SK-N-SH (cell line): ENCODE data around the gene PRM3. TPM values are rescaled to one million over a fixed set of nuclear protein-coding genes. Genes with fewer than 3 reads are reported as not detected.

ENCODE experiments used
- CTCF ChIA-PET: fragments of 300-600, 350-600 bp; formaldehyde crosslinking; extraction: SDS; loops from one replicate; lab custom pipeline; 2021; lab: Yijun Ruan, JAX
- POLR2A ChIA-PET: fragments of 350-600 bp; sonication (Branson Sonifier 250); formaldehyde crosslinking; extraction: SDS; loops from one replicate; lab custom pipeline; 2020; ENCODE audit warnings: antibody characterized with exemption, inconsistent platforms; lab: Yijun Ruan, JAX
- DNase-seq: peaks from one replicate; pipeline ENCODE4 v3.0.0; 2012
- H2AFZ ChIP-seq: fragments of 200-600 bp; sonication (generic); 2 replicates; pipeline ENCODE4 v1.8.1; 2016; ENCODE audit warnings: antibody characterized with exemption, mild to moderate bottlenecking, low read depth
- H3F3A ChIP-seq: fragments of 200-600 bp; sonication (generic); replicated peaks from 2 replicates; pipeline ENCODE3; 2016; ENCODE audit warnings: antibody characterized with exemption, mild to moderate bottlenecking; ENCODE audit not compliant: insufficient read depth
- H3K27ac ChIP-seq, 2 experiments: fragments of 200-500 bp in 1 of 2; fragments of 200-600 bp in 1 of 2; sonication (Bioruptor generic) in 1 of 2; sonication (generic), shearing (Covaris generic) in 1 of 2; 2 replicates each; pipeline versions ENCODE4 v1.5.1 to v1.6.1; 2014 to 2016; ENCODE audit warnings: low read depth in 2 of 2, inconsistent platforms in 1 of 2, low read length in 1 of 2, mild to moderate bottlenecking in 1 of 2, mixed read lengths in 1 of 2
- H3K27me3 ChIP-seq: fragments of 200-600 bp; sonication (generic), shearing (Covaris generic); 2 replicates; pipeline ENCODE4 v1.6.1; 2016; ENCODE audit warnings: mixed run types; ENCODE audit not compliant: insufficient read depth
- H3K36me3 ChIP-seq, 2 experiments: fragments of 200-500 bp in 1 of 2; fragments of 200-600 bp in 1 of 2; sonication (Bioruptor generic) in 1 of 2; sonication (generic) in 1 of 2; replicated peaks in 1 of 2; 2 replicates each; pipeline versions ENCODE3 to v1.5.1; 2014 to 2016; ENCODE audit warnings: low read length in 1 of 2, mild to moderate bottlenecking in 1 of 2; ENCODE audit not compliant: insufficient read depth in 2 of 2, control insufficient read depth in 1 of 2
- H3K4me1 ChIP-seq, 2 experiments: fragments of 200-500 bp in 1 of 2; fragments of 200-600 bp in 1 of 2; sonication (Bioruptor generic) in 1 of 2; sonication (generic), shearing (Covaris generic) in 1 of 2; 2 replicates each; pipeline versions ENCODE4 v1.5.1 to v1.6.1; 2014 to 2016; ENCODE audit warnings: low read depth in 1 of 2, low read length in 1 of 2, mixed run types in 1 of 2; ENCODE audit not compliant: insufficient read depth in 2 of 2, control insufficient read depth in 1 of 2
- H3K4me2 ChIP-seq: fragments of 200-600 bp; sonication (generic), shearing (Covaris generic); 2 replicates; pipeline ENCODE4 v1.6.1; 2017; ENCODE audit warnings: mixed run types
- H3K4me3 ChIP-seq, 2 experiments: fragments of 200-500 bp in 1 of 2; fragments of 200-600 bp in 1 of 2; sonication (Bioruptor generic) in 1 of 2; sonication (generic), shearing (Covaris generic) in 1 of 2; 2 replicates each; pipeline versions ENCODE4 v1.5.1 to v1.8.1; 2014 to 2016; ENCODE audit warnings: low read depth in 2 of 2, inconsistent platforms in 1 of 2, low read length in 1 of 2, mild to moderate bottlenecking in 1 of 2, mixed read lengths in 1 of 2, moderate library complexity in 1 of 2
- H3K79me2 ChIP-seq: fragments of 200-600 bp; sonication (generic); 2 replicates; pipeline ENCODE4 v1.8.1; 2017; ENCODE audit warnings: mild to moderate bottlenecking; ENCODE audit not compliant: insufficient read depth
- H3K9ac ChIP-seq: fragments of 200-600 bp; sonication (generic); 2 replicates; pipeline ENCODE4 v1.6.1; 2017; ENCODE audit warnings: mixed run types
- H3K9me2 ChIP-seq: fragments of 200-600 bp; sonication (generic); 2 replicates; pipeline ENCODE4 v1.6.1; 2017; ENCODE audit warnings: mixed run types
- H3K9me3 ChIP-seq: fragments of 200-600 bp; sonication (generic); 2 replicates; pipeline ENCODE4 v1.6.1; 2017; ENCODE audit warnings: mixed run types, mild to moderate bottlenecking, moderate library complexity
- H4K20me1 ChIP-seq: fragments of 200-600 bp; sonication (generic); 2 replicates; pipeline ENCODE4 v1.6.1; 2017; ENCODE audit warnings: mild to moderate bottlenecking, mixed run types; ENCODE audit not compliant: insufficient read depth
- FOSL2 ChIP-seq: IDR thresholded peaks from 2 replicates; pipeline ENCODE4 v1.4.0; 2012; ENCODE audit warnings: low read depth, mild to moderate bottlenecking, moderate library complexity, borderline replicate concordance
- GATA2 ChIP-seq: sonication (generic); formaldehyde crosslinking; IDR thresholded peaks from 2 replicates; pipeline ENCODE4 v1.5.0; 2020; ENCODE audit warnings: mild to moderate bottlenecking, missing genetic modification reagents
- POLR2AphosphoS5 ChIP-seq: IDR thresholded peaks from 2 replicates; pipeline ENCODE4 v1.6.1; 2012; ENCODE audit warnings: low read depth, low read length
- RCOR1 ChIP-seq: fragments of 150-350 bp; IDR thresholded peaks from 2 replicates; pipeline ENCODE4 v1.6.1; 2017; ENCODE audit warnings: antibody characterized with exemption, low read length
- WGBS: methylation state at CpG from one replicate; pipeline ENCODE4 v1.1.6; 2017; ENCODE audit warnings: low lambda C conversion rate; 5-methylcytosine and 5-hydroxymethylcytosine counted together
- polyA plus RNA-seq, 3 experiments: library from polyadenylated mRNA; depleted of rRNA; stranded (reverse); fragments of >200 nt; gene quantifications; 2 replicates each; pipeline ENCODE4 v1.2.3, GENCODE V29; 2012
- TF ChIP-seq, protein P1 (sequence below): fragments of 150-350 bp; IDR thresholded peaks from 2 replicates; pipeline ENCODE4 v1.6.1; 2016; ENCODE audit warnings: mild to moderate bottlenecking, low read depth, low read length
- TF ChIP-seq, protein P2 (sequence below): IDR thresholded peaks from 2 replicates; pipeline ENCODE4 v1.6.1; 2012; ENCODE audit warnings: mild to moderate bottlenecking, low read depth, low read length, moderate library complexity
- TF ChIP-seq, protein P3 (sequence below): fragments of 150-350 bp; IDR thresholded peaks from 2 replicates; pipeline ENCODE4 v1.6.1; 2017; ENCODE audit warnings: antibody characterized with exemption, low read length, low read depth, borderline replicate concordance
- TF ChIP-seq, protein P4 (sequence below): fragments of 200-600 bp; sonication (generic); IDR thresholded peaks from 2 replicates; pipeline ENCODE4 v1.6.1; 2017; ENCODE audit warnings: antibody characterized with exemption, mild to moderate bottlenecking, moderate library complexity

Gene PRM3
- polyA plus RNA-seq, 1 of the 3 experiments (the other 2 are of a cell fraction) = not detected

DNA sequence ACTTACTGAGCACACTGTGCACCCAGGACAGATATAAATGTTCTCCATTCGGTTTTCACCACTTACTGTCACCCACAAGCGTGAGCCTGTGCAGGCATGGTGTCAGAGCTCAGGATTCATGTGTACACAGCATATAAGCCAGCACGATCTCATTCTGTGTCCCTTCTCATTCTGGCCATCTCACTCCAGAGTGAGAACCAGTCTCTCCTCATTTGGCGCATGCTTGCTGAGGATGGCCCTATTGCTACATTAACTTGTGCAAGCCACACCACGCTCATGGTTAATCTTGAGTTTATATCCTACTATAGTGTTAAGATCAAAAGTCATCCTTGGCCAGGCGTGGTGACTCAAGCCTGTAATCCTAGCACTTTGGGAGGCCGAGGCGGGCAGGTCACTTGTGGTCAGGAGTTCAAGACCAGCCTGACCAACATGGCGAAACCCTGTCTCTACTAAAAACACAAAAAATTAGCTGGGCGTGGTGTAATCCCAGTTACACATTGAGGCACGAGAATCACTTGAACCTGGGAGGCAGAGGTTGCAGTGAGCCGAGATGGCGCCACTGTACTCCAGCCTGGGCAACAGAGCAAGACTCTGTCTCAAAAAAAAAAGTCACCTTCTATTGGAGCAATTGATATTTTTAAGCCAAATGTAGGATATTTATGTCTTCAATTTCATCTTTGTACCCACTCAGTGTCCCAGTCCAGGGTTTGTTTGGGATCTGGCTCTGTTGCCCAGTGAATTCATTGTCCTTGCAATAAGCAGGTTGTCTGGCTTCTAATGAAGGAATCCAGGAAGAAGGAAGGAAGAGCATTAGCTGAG is 38.3 kb downstream of the PRM3 start:
- WGBS = 94% methylated on average over 13 of the region's 13 CpGs
- Histone ChIP-seq H4K20me1 (no peaks in the 10 kb centered on the region), H3K4me2 (no peak overlapping the region), H3K9me3 (no peaks in the 10 kb centered on the region), H3K9me2 (no peaks in the 10 kb centered on the region), H3K27ac (no peak overlapping the region), H3K79me2 (no peaks in the 10 kb centered on the region), H3K27me3 (no peaks in the 10 kb centered on the region), H3F3A (no peaks in the 10 kb centered on the region), H2AFZ (no peak overlapping the region), H3K9ac (no peak overlapping the region), H3K4me1 (peaks cover 0 to under 1% of the 10 kb centered on the region in 2 experiments; a peak in 1 of 4 replicates), H3K36me3 (no peaks in the 10 kb centered on the region), H3K4me3 (no peak overlapping the region)
- no peak for DNase-seq
- TF ChIP-seq, protein P1, sequence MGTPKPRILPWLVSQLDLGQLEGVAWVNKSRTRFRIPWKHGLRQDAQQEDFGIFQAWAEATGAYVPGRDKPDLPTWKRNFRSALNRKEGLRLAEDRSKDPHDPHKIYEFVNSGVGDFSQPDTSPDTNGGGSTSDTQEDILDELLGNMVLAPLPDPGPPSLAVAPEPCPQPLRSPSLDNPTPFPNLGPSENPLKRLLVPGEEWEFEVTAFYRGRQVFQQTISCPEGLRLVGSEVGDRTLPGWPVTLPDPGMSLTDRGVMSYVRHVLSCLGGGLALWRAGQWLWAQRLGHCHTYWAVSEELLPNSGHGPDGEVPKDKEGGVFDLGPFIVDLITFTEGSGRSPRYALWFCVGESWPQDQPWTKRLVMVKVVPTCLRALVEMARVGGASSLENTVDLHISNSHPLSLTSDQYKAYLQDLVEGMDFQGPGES = no peak
- no peak for TF ChIP-seq GATA2 (CRISPR knock-in tag)
- TF ChIP-seq, protein P2, sequence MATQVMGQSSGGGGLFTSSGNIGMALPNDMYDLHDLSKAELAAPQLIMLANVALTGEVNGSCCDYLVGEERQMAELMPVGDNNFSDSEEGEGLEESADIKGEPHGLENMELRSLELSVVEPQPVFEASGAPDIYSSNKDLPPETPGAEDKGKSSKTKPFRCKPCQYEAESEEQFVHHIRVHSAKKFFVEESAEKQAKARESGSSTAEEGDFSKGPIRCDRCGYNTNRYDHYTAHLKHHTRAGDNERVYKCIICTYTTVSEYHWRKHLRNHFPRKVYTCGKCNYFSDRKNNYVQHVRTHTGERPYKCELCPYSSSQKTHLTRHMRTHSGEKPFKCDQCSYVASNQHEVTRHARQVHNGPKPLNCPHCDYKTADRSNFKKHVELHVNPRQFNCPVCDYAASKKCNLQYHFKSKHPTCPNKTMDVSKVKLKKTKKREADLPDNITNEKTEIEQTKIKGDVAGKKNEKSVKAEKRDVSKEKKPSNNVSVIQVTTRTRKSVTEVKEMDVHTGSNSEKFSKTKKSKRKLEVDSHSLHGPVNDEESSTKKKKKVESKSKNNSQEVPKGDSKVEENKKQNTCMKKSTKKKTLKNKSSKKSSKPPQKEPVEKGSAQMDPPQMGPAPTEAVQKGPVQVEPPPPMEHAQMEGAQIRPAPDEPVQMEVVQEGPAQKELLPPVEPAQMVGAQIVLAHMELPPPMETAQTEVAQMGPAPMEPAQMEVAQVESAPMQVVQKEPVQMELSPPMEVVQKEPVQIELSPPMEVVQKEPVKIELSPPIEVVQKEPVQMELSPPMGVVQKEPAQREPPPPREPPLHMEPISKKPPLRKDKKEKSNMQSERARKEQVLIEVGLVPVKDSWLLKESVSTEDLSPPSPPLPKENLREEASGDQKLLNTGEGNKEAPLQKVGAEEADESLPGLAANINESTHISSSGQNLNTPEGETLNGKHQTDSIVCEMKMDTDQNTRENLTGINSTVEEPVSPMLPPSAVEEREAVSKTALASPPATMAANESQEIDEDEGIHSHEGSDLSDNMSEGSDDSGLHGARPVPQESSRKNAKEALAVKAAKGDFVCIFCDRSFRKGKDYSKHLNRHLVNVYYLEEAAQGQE = no peak
- TF ChIP-seq POLR2AphosphoS5 = no peak
- TF ChIP-seq, protein P3, sequence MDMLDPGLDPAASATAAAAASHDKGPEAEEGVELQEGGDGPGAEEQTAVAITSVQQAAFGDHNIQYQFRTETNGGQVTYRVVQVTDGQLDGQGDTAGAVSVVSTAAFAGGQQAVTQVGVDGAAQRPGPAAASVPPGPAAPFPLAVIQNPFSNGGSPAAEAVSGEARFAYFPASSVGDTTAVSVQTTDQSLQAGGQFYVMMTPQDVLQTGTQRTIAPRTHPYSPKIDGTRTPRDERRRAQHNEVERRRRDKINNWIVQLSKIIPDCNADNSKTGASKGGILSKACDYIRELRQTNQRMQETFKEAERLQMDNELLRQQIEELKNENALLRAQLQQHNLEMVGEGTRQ = no peak
- TF ChIP-seq FOSL2 = no peak
- TF ChIP-seq, protein P4, sequence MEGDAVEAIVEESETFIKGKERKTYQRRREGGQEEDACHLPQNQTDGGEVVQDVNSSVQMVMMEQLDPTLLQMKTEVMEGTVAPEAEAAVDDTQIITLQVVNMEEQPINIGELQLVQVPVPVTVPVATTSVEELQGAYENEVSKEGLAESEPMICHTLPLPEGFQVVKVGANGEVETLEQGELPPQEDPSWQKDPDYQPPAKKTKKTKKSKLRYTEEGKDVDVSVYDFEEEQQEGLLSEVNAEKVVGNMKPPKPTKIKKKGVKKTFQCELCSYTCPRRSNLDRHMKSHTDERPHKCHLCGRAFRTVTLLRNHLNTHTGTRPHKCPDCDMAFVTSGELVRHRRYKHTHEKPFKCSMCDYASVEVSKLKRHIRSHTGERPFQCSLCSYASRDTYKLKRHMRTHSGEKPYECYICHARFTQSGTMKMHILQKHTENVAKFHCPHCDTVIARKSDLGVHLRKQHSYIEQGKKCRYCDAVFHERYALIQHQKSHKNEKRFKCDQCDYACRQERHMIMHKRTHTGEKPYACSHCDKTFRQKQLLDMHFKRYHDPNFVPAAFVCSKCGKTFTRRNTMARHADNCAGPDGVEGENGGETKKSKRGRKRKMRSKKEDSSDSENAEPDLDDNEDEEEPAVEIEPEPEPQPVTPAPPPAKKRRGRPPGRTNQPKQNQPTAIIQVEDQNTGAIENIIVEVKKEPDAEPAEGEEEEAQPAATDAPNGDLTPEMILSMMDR = no peak
- no peak for TF ChIP-seq RCOR1
- CTCF ChIA-PET = interaction anchor here (1.5 kb wide), 1 partner anchor 20 kb away, joined by 6 read pairs; the partner anchor contains the start of gene SOCS1
- POLR2A ChIA-PET = no interaction called here
